ENCODE measurements around the gene RAB7A.

DNA sequence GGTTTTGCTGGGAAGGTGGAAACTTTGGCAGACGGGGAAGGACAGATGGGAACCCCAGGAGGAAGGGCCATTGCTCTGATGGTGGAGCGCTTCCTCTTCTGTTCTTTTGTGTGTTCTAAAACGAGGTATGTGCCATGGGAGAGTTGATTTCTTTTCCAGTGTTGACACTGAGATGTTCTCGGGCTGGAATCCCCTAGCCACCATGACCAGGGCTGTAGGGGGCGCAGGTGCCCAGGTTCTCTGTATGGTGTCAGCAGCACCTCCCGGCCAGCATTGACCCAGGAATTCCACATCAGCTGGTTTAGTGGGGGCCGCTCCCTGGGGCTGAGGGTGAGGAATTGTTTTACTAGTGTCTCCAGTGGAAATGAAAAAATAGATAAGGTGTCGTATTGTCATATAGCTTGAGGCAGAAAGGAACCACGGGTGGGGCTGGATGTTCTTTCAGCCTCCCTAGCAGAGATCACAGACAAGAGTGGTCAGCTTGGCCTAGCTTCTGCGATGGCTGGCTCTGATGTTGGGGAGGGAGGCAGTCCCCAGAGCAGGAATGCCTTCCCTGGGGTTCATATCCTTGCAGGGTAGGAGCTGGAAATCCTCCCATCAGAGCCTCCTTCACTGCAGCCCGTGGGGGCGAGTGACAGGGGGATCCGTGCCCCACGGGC is 119.3 kb downstream of the RAB7A start:
- TF ChIP-seq, protein P1, sequence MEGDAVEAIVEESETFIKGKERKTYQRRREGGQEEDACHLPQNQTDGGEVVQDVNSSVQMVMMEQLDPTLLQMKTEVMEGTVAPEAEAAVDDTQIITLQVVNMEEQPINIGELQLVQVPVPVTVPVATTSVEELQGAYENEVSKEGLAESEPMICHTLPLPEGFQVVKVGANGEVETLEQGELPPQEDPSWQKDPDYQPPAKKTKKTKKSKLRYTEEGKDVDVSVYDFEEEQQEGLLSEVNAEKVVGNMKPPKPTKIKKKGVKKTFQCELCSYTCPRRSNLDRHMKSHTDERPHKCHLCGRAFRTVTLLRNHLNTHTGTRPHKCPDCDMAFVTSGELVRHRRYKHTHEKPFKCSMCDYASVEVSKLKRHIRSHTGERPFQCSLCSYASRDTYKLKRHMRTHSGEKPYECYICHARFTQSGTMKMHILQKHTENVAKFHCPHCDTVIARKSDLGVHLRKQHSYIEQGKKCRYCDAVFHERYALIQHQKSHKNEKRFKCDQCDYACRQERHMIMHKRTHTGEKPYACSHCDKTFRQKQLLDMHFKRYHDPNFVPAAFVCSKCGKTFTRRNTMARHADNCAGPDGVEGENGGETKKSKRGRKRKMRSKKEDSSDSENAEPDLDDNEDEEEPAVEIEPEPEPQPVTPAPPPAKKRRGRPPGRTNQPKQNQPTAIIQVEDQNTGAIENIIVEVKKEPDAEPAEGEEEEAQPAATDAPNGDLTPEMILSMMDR (IDR thresholded peaks at IDR 0.05; ENCODE audit: poor library complexity, severe bottlenecking), result no peak
- TF ChIP-seq TAF1 (IDR thresholded peaks at IDR 0.05; ENCODE audit: low read depth) (no peak), POLR2AphosphoS5 (IDR thresholded peaks at IDR 0.05) (no peak), EP300 (conservative IDR thresholded peaks at IDR 0.05; ENCODE audit: poor library complexity, severe bottlenecking) (no peak), EZH2 (IDR thresholded peaks at IDR 0.05; ENCODE audit: borderline replicate concordance, insufficient read depth, low read length, poor library complexity, severe bottlenecking) (no peak), SMC3 (conservative IDR thresholded peaks at IDR 0.05; ENCODE audit: poor library complexity) (no peak), MXI1 (conservative IDR thresholded peaks at IDR 0.05; ENCODE audit: poor library complexity, severe bottlenecking) (no peak), RAD21 (conservative IDR thresholded peaks at IDR 0.05) (no peak)
- TF ChIP-seq, protein P2, sequence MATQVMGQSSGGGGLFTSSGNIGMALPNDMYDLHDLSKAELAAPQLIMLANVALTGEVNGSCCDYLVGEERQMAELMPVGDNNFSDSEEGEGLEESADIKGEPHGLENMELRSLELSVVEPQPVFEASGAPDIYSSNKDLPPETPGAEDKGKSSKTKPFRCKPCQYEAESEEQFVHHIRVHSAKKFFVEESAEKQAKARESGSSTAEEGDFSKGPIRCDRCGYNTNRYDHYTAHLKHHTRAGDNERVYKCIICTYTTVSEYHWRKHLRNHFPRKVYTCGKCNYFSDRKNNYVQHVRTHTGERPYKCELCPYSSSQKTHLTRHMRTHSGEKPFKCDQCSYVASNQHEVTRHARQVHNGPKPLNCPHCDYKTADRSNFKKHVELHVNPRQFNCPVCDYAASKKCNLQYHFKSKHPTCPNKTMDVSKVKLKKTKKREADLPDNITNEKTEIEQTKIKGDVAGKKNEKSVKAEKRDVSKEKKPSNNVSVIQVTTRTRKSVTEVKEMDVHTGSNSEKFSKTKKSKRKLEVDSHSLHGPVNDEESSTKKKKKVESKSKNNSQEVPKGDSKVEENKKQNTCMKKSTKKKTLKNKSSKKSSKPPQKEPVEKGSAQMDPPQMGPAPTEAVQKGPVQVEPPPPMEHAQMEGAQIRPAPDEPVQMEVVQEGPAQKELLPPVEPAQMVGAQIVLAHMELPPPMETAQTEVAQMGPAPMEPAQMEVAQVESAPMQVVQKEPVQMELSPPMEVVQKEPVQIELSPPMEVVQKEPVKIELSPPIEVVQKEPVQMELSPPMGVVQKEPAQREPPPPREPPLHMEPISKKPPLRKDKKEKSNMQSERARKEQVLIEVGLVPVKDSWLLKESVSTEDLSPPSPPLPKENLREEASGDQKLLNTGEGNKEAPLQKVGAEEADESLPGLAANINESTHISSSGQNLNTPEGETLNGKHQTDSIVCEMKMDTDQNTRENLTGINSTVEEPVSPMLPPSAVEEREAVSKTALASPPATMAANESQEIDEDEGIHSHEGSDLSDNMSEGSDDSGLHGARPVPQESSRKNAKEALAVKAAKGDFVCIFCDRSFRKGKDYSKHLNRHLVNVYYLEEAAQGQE (IDR thresholded peaks at IDR 0.05; ENCODE audit: borderline replicate concordance), result no peak

All from neural cell (in vitro differentiated cells).